Right lobe of liver (tissue), 6 donors: ENCODE data around the gene CD226. TPM values are rescaled to one million over a fixed set of nuclear protein-coding genes. Genes with fewer than 3 reads are reported as not detected.
"Not testable (repeated sequence)": the region's sequence is repeated elsewhere in the genome, so short reads cannot be mapped to it uniquely, and the experiment has no call there.

Source experiments
- ATAC-seq, 4 donors: fragments of 200-7000 bp; cut with Tn5 transposase; one replicate each; pipeline ENCODE4 v1.9.1; 2020; ENCODE audit warnings: mild to moderate bottlenecking in 4 of 4, moderate library complexity in 4 of 4
- DNase-seq, 3 donors: peaks; one replicate each; pipeline ENCODE4 v3.0.0-alpha.2; 2020
- H3K27ac ChIP-seq, 3 donors: fragments of 200-600 bp; one replicate each; pipeline ENCODE4 v1.8.0; 2022
- H3K27me3 ChIP-seq, 2 donors: fragments of 200-600 bp; one replicate each; pipeline ENCODE4 v1.8.0; 2022
- H3K36me3 ChIP-seq, 4 donors: fragments of 200-600 bp; sonication (generic) in 1 of 4; one replicate each; pipeline versions ENCODE4 v1.5.1 to v1.8.0; 2017 to 2022; ENCODE audit warnings: control low read depth in 1 of 4
- H3K4me1 ChIP-seq, 4 donors: fragments of 200-600 bp; sonication (generic) in 1 of 4; one replicate each; pipeline versions ENCODE4 v1.5.1 to v1.8.0; 2017 to 2022; ENCODE audit warnings: control low read depth in 1 of 4
- H3K4me3 ChIP-seq, 3 donors: fragments of 200-600 bp; one replicate each; pipeline ENCODE4 v1.8.0; 2022
- H3K9me3 ChIP-seq, 4 donors: fragments of 200-600 bp; sonication (generic) in 1 of 4; one replicate each; pipeline versions ENCODE4 v1.5.1 to v1.8.0; 2017 to 2022; ENCODE audit warnings: control low read depth in 1 of 4
- POLR2A ChIP-seq: fragments of 450-650 bp; IDR thresholded peaks from one replicate; pipeline ENCODE4 v1.6.1; 2017; ENCODE audit warnings: antibody characterized with exemption, mild to moderate bottlenecking
- WGBS: methylation state at CpG from one replicate; pipeline ENCODE4 v1.1.6; 2018; ENCODE audit warnings: low coverage, low lambda C conversion rate; ENCODE audit not compliant: insufficient coverage; ENCODE audit errors: missing lambda C conversion rate; 5-methylcytosine and 5-hydroxymethylcytosine counted together
- intact Hi-C, 2 donors: fragments of 100-400 bp; cut with DNase I; formaldehyde crosslinking; loops; one replicate each; pipeline versions ENCODE4 v1.11.2 to v1.14.1; 2022
- total RNA-seq, 6 experiments: library from RNA; depleted of rRNA in 2 of 6; stranded (reverse); fragments of >200 nt in 2 of 6; fragmentation: NEBNext Ultra II Directional in 3 of 6; extraction: Animal tissue kit (Norgen Biotek cat#: 25700) in 3 of 6; gene quantifications; one replicate each; pipeline versions ENCODE4 v1.1.0 to v1.2.4, GENCODE V29; 2016 to 2023
- TF ChIP-seq, protein P1 (sequence below), 4 donors: fragments of 200-600 bp in 3 of 4; fragments of 450-650 bp in 1 of 4; IDR thresholded peaks; one replicate each; pipeline versions ENCODE4 v1.5.1 to v1.8.0; 2016 to 2022; ENCODE audit warnings: antibody characterized with exemption in 4 of 4, mild to moderate bottlenecking in 2 of 4
- donor health status: DM: no; HTN: yes; CAD: no.
- donor health status: DM: no; HTN: no; CAD: no.
- donor health status: DM: no; HTN: no; CAD: no.
- donor health status: DM: no; HTN: yes; CAD: no.
- donor health status: DM: no; HTN: yes; CAD: no.

CD226 gene
- total RNA-seq, 6 experiments from 2014 or later = 0.68 to 3.8 (median 2.1) TPM

DNA sequence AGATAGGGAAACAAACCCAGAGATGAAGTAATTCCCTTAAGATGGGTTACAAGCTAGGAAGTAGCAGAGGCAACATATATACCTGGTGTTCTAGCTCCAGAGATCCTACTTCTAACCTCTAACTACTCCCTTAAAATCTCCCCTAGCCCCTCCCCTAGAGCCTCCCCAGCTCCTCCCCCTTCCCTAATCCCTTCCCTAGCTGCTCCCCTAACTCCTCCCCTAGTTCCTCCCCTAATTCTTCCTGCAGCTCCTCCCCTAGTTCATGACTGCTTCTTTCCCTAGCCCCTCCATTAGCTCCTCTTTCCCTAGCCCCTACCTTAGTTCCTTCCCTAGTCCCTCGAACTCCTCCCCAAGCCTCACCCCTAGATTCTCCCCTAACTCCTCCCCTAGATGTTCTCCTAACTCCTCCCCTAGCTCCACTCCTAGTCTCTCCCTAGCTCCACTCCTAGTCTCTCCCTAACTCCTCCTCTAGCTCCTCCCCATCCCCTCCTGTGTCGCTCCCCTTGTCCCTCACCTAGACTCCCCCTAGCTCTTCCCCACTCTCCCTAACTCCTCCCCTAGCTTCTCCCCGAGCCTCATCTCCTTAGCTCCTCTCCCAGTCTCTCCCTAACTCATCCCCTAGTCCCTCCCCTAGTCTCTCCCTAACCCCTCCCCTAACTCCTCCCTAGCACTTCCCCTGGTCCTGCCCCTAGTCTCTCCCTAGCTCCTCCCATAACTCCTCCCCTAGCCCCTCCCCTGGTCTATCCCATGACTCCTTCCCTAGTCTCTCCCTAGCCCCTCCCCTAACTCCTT lies 108.9 kb downstream of the CD226 start:
- Histone ChIP-seq H3K27me3 (no peaks in the 10 kb centered on the region), H3K36me3 (no peaks in the 10 kb centered on the region), H3K27ac (no peak overlapping the region), H3K4me1 (no peaks in the 10 kb centered on the region), H3K4me3 (no peak overlapping the region), H3K9me3 (no peaks in the 10 kb centered on the region)
- intact Hi-C loops = no loop called here
- peak in 1 of 4 donors; percentile 33 for ATAC-seq
- DNase-seq = no peak
- WGBS = 81% methylated on average over 3 of the region's 3 CpGs
- TF ChIP-seq, protein P1, sequence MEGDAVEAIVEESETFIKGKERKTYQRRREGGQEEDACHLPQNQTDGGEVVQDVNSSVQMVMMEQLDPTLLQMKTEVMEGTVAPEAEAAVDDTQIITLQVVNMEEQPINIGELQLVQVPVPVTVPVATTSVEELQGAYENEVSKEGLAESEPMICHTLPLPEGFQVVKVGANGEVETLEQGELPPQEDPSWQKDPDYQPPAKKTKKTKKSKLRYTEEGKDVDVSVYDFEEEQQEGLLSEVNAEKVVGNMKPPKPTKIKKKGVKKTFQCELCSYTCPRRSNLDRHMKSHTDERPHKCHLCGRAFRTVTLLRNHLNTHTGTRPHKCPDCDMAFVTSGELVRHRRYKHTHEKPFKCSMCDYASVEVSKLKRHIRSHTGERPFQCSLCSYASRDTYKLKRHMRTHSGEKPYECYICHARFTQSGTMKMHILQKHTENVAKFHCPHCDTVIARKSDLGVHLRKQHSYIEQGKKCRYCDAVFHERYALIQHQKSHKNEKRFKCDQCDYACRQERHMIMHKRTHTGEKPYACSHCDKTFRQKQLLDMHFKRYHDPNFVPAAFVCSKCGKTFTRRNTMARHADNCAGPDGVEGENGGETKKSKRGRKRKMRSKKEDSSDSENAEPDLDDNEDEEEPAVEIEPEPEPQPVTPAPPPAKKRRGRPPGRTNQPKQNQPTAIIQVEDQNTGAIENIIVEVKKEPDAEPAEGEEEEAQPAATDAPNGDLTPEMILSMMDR (IDR thresholded peaks at IDR 0.05) = no peak
- no peak for TF ChIP-seq POLR2A

DNA sequence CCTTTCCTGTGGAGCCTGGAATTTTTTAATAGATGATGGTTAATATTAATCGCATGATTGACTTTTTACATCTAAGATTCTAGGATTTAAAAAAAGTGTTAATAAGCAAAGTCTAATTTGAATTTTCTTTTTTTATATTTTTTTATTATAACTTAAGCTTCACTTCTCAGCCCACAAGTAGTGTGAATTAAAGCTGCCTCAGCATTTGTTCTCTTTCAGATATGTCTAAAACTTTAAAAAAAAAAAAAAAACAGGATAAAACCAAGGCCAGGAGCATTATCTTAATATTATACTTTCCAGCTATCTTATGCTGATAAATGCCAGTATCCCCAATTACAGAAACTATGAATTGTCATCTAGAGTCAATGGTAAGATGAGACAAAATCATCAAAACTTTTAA lies 109.7 kb downstream of the CD226 start:
- TF ChIP-seq, protein P1 (IDR thresholded peaks at IDR 0.05) = no peak
- no peak for TF ChIP-seq POLR2A
- Histone ChIP-seq H3K9me3 (no peaks in the 10 kb centered on the region), H3K4me3 (no peak overlapping the region), H3K4me1 (no peaks in the 10 kb centered on the region), H3K27me3 (no peaks in the 10 kb centered on the region), H3K36me3 (no peaks in the 10 kb centered on the region), H3K27ac (no peak overlapping the region)
- WGBS = 93% methylated on average over 1 of the region's 1 CpG
- intact Hi-C loops = no loop called here
- ATAC-seq (no peak), DNase-seq (no peak)

DNA sequence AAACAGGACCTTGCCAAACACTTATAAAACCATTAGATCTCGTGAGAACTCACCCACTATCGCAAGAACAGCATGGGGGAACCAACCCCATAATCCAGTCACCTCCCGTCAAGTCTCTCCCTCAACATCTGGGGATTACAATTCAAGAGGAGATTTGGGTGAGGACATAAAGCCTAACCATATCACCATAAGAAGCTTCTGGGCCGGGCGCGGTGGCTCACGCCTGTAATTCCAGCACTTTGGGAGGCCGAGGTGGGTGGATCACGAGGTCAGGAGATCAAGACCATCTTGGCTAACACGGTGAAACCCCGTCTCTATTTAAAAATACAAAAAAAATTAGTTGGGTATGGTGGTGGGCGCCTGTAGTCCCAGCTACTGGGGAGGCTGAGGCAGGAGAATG lies 112.7 kb downstream of the CD226 start:
- H3K9me3 ChIP-seq, H3K4me1 ChIP-seq, ATAC-seq, H3K36me3 ChIP-seq, H3K4me3 ChIP-seq, H3K27ac ChIP-seq, DNase-seq, intact Hi-C loops, H3K27me3 ChIP-seq: not testable (repeated sequence)
- 76% methylated on average over 11 of the region's 12 CpGs for WGBS

DNA sequence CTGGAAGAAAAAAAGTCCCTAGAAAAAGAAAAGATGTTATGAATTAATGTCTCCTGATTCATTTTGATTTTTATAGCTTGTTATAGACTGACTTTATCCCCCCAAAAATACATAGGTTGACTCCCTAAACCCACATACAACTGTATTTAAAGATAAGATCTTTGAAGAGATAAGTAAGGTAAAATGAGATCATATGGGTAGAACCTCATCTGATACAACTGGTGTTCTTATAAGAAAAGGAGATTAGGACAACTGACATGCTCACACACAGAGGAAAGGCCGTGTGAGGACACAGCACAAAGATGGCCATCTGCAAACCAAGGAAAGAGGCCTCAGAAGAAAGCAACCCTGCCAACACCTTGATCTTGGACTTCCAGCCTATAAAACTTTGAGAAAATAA lies 117.5 kb downstream of the CD226 start:
- H3K27ac ChIP-seq = no peak overlapping the region
- no peak for TF ChIP-seq POLR2A
- TF ChIP-seq, protein P1 (IDR thresholded peaks at IDR 0.05) = no peak
- no peaks in the 10 kb centered on the region for H3K27me3 ChIP-seq
- H3K4me1 ChIP-seq = no peaks in the 10 kb centered on the region
- ATAC-seq (no peak), DNase-seq (no peak)
- 92% methylated on average over 1 of the region's 1 CpG for WGBS
- no peaks in the 10 kb centered on the region for H3K9me3 ChIP-seq
- no peak overlapping the region for H3K4me3 ChIP-seq
- intact Hi-C loops = no loop called here
- no peaks in the 10 kb centered on the region for H3K36me3 ChIP-seq

DNA sequence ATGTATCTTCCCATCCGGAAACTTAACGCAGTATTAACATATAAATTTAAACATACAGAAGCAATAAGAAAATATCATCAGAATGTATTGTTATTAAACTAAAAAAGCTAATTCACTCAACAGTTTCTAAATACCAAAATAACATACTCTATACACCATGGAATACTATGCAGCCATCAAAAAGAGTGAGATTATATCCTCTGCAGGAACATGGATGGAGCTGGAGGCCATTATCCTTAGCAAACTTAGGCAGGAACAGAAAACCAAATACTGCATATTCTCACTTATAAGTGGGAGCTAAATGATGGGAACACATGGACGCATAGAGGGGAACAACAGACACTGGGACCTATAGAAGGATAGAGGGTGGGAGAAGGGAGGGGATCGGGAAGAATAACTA lies 127.1 kb downstream of the CD226 start:
- intact Hi-C loops = no loop called here
- no peaks in the 10 kb centered on the region for H3K4me1 ChIP-seq
- H3K4me3 ChIP-seq = no peak overlapping the region
- 82% methylated on average over 4 of the region's 4 CpGs for WGBS
- H3K27me3 ChIP-seq = no peaks in the 10 kb centered on the region
- DNase-seq (no peak), ATAC-seq (no peak)
- no peaks in the 10 kb centered on the region for H3K9me3 ChIP-seq
- no peak for TF ChIP-seq POLR2A
- TF ChIP-seq, protein P1 (IDR thresholded peaks at IDR 0.05) = no peak
- no peaks in the 10 kb centered on the region for H3K36me3 ChIP-seq
- H3K27ac ChIP-seq = no peak overlapping the region
